ENCODE data around the gene PDLIM1.

Gene PDLIM1

GRCh38 chr10:95290461-95291364 lies at the start of gene PDLIM1:
Gene PDLIM1 (minus strand): TSS chr10:95291003. CDS start chr10:95290915, 88 bp downstream.
- peak; percentile 53 for DNase-seq (ENCODE audit: low read depth)
- TF ChIP-seq POLR2A (IDR thresholded peaks at IDR 0.05; ENCODE audit: extremely low read depth, insufficient read length) (no peak), MAX (IDR thresholded peaks at IDR 0.05; ENCODE audit: low read depth, low read length) (no peak), MYC (IDR thresholded peaks at IDR 0.05; ENCODE audit: low read depth, low read length) (no peak), CTCF (IDR thresholded peaks at IDR 0.05; ENCODE audit: low read depth, low read length) (no peak)
- peak within 1 kb of the TSS; percentile 28 for H3K4me3 ChIP-seq (ENCODE audit: low read depth, low read length)

GRCh38 chr10:95339863-95340262 lies 49.1 kb upstream of the PDLIM1 start:
- no peak for DNase-seq (ENCODE audit: low read depth)
- TF ChIP-seq CTCF (IDR thresholded peaks at IDR 0.05; ENCODE audit: low read depth, low read length), result no peak
- no peak for TF ChIP-seq MYC (IDR thresholded peaks at IDR 0.05; ENCODE audit: low read depth, low read length)
- no peak for TF ChIP-seq POLR2A (IDR thresholded peaks at IDR 0.05; ENCODE audit: extremely low read depth, insufficient read length)
- no peak for TF ChIP-seq MAX (IDR thresholded peaks at IDR 0.05; ENCODE audit: low read depth, low read length)
- H3K4me3 ChIP-seq (ENCODE audit: low read depth, low read length), result no peak overlapping the region

- DNase-seq (ENCODE audit: low read depth), result no peak
- no peak for TF ChIP-seq POLR2A (IDR thresholded peaks at IDR 0.05; ENCODE audit: extremely low read depth, insufficient read length)
- TF ChIP-seq MAX (IDR thresholded peaks at IDR 0.05; ENCODE audit: low read depth, low read length), result no peak
- TF ChIP-seq MYC (IDR thresholded peaks at IDR 0.05; ENCODE audit: low read depth, low read length), result no peak
- TF ChIP-seq CTCF (IDR thresholded peaks at IDR 0.05; ENCODE audit: low read depth, low read length), result no peak
- no peak overlapping the region for H3K4me3 ChIP-seq (ENCODE audit: low read depth, low read length)
These were observed 46.8 kb upstream of the PDLIM1 start for GRCh38 chr10:95337423-95338160.

- TF ChIP-seq MYC (IDR thresholded peaks at IDR 0.05; ENCODE audit: low read depth, low read length), result no peak
- no peak for TF ChIP-seq POLR2A (IDR thresholded peaks at IDR 0.05; ENCODE audit: extremely low read depth, insufficient read length)
- no peak for TF ChIP-seq MAX (IDR thresholded peaks at IDR 0.05; ENCODE audit: low read depth, low read length)
- no peak for TF ChIP-seq CTCF (IDR thresholded peaks at IDR 0.05; ENCODE audit: low read depth, low read length)
- no peak overlapping the region for H3K4me3 ChIP-seq (ENCODE audit: low read depth, low read length)
- DNase-seq (ENCODE audit: low read depth), result peak; percentile 11
These were observed 45.9 kb upstream of the PDLIM1 start for GRCh38 chr10:95336702-95337101.

- no peak for DNase-seq (ENCODE audit: low read depth)
- no peak overlapping the region for H3K4me3 ChIP-seq (ENCODE audit: low read depth, low read length)
- TF ChIP-seq MYC (IDR thresholded peaks at IDR 0.05; ENCODE audit: low read depth, low read length), result no peak
- TF ChIP-seq POLR2A (IDR thresholded peaks at IDR 0.05; ENCODE audit: extremely low read depth, insufficient read length), result no peak
- TF ChIP-seq MAX (IDR thresholded peaks at IDR 0.05; ENCODE audit: low read depth, low read length), result no peak
- no peak for TF ChIP-seq CTCF (IDR thresholded peaks at IDR 0.05; ENCODE audit: low read depth, low read length)
These were observed 45.3 kb upstream of the PDLIM1 start for GRCh38 chr10:95335933-95336699.
